Hepatocyte (in vitro differentiated cells): ENCODE measurements around the gene PRC1.

Experiments
- EZH2 ChIP-seq: fragments of 200-600 bp; sonication (generic); IDR thresholded peaks from 2 replicates; pipeline ENCODE4 v1.6.1; 2016; ENCODE audit warnings: antibody characterized with exemption, mild to moderate bottlenecking, borderline replicate concordance
- EZH2phosphoT487 ChIP-seq: fragments of 200-600 bp; sonication (generic); IDR thresholded peaks from one replicate; pipeline ENCODE4 v1.6.1; 2018; ENCODE audit warnings: antibody characterized with exemption, mild to moderate bottlenecking, low read depth, moderate library complexity; ENCODE audit not compliant: unreplicated experiment, severe bottlenecking
- TF ChIP-seq, protein P1 (sequence below): fragments of 200-600 bp; sonication (generic); IDR thresholded peaks from 2 replicates; pipeline ENCODE4 v1.5.1; 2016; ENCODE audit warnings: antibody characterized with exemption, mild to moderate bottlenecking; ENCODE audit not compliant: poor library complexity

DNA sequence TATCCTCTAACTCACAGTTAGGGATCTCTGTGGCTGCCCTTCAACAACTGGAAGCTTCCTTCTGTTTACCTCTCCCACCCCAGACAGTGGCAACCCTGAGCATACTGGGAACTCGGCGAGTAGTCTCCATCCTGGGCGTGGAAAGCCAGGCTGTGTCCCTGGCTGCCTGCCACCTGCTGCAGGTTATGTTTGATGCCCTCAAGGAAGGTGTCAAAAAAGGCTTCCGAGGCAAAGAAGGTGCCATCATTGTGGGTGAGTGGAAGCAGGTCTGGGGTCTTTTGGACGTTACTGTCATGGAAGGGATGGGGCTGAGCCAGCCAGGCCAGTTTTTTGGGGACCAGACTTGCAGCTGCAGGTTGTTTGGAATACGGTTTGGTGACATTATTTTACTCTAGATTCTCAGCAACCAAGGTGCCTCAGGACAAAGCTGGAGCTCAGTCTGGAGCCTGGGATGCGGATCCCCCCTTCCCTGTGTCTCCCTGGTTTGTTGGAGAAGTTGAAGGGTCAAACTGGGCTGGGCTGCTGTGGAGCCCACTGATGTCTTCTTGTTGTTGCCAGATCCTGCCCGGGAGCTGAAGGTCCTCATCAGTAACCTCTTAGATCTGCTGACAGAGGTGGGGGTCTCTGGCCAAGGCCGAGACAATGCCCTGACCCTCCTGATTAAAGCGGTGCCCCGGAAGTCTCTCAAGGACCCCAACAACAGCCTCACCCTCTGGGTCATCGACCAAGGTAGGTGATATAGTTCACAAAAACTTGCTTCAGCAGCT lies 51.8 kb downstream of the PRC1 start:
- TF ChIP-seq, protein P1, sequence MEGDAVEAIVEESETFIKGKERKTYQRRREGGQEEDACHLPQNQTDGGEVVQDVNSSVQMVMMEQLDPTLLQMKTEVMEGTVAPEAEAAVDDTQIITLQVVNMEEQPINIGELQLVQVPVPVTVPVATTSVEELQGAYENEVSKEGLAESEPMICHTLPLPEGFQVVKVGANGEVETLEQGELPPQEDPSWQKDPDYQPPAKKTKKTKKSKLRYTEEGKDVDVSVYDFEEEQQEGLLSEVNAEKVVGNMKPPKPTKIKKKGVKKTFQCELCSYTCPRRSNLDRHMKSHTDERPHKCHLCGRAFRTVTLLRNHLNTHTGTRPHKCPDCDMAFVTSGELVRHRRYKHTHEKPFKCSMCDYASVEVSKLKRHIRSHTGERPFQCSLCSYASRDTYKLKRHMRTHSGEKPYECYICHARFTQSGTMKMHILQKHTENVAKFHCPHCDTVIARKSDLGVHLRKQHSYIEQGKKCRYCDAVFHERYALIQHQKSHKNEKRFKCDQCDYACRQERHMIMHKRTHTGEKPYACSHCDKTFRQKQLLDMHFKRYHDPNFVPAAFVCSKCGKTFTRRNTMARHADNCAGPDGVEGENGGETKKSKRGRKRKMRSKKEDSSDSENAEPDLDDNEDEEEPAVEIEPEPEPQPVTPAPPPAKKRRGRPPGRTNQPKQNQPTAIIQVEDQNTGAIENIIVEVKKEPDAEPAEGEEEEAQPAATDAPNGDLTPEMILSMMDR, result no peak
- no peak for TF ChIP-seq EZH2
- TF ChIP-seq EZH2phosphoT487, result no peak
